ENCODE data around the gene TOB2. TPM values are rescaled to one million over a fixed set of nuclear protein-coding genes. Genes with fewer than 3 reads are reported as not detected.

The TOB2 gene
- total RNA-seq, 2 donors from 2014 or later, result 51.2 to 57.9 TPM

GRCh38 chr22:41408665-41409064, 37.9 kb downstream of the TOB2 start:
- Histone ChIP-seq H3K4me3 (ENCODE audit: low read length) (no peak overlapping the region), H3K27ac (ENCODE audit: low read depth, low read length) (no peak overlapping the region), H3K27me3 (ENCODE audit: control insufficient read depth, insufficient read depth, low read length, poor library complexity, severe bottlenecking) (no peaks in the 10 kb centered on the region), H3K4me1 (ENCODE audit: control insufficient read depth, insufficient read depth, low read length) (no peaks in the 10 kb centered on the region), H3K9ac (ENCODE audit: extremely low read depth, low read length, poor library complexity, severe bottlenecking) (no peak overlapping the region), H3K9me3 (ENCODE audit: control insufficient read depth, low read length) (no peaks in the 10 kb centered on the region), H3K36me3 (ENCODE audit: control insufficient read depth, insufficient read depth, low read length) (no peaks in the 10 kb centered on the region)
- Mint-ChIP-seq H3K27ac (no peak overlapping the region), H3K27me3 (ENCODE audit: insufficient read depth) (no peaks in the 10 kb centered on the region), H3K4me1 (peaks cover 8% of the 10 kb centered on the region), H3K9me3 (no peaks in the 10 kb centered on the region), H3K4me3 (no peak overlapping the region), H3K36me3 (ENCODE audit: low read depth) (no peaks in the 10 kb centered on the region)
- no peak for DNase-seq
- 89 to 93% methylated on average over 6 to 8 of the region's 8 CpGs for WGBS, 2 experiments (ENCODE audit: insufficient coverage in 1 of 2, insufficient read length in 1 of 2)
- no peak for TF ChIP-seq CTCF (conservative IDR thresholded peaks at IDR 0.05)

- no peak overlapping the region for H3K9ac ChIP-seq (ENCODE audit: extremely low read depth, low read length, poor library complexity, severe bottlenecking)
- no peaks in the 10 kb centered on the region for H3K27me3 Mint-ChIP-seq (ENCODE audit: insufficient read depth)
- no peak for TF ChIP-seq CTCF (conservative IDR thresholded peaks at IDR 0.05)
- DNase-seq, result no peak
- no peaks in the 10 kb centered on the region for H3K27me3 ChIP-seq (ENCODE audit: control insufficient read depth, insufficient read depth, low read length, poor library complexity, severe bottlenecking)
- H3K36me3 ChIP-seq (ENCODE audit: control insufficient read depth, insufficient read depth, low read length), result no peaks in the 10 kb centered on the region
- no peak overlapping the region for H3K27ac Mint-ChIP-seq
- no peak overlapping the region for H3K4me3 Mint-ChIP-seq
- 80 to 94% methylated on average over 1 to 3 of the region's 3 CpGs for WGBS, 2 experiments (ENCODE audit: insufficient coverage in 1 of 2, insufficient read length in 1 of 2)
- no peaks in the 10 kb centered on the region for H3K9me3 ChIP-seq (ENCODE audit: control insufficient read depth, low read length)
- H3K4me1 Mint-ChIP-seq, result peaks cover 7% of the 10 kb centered on the region
- H3K4me1 ChIP-seq (ENCODE audit: control insufficient read depth, insufficient read depth, low read length), result no peaks in the 10 kb centered on the region
- H3K27ac ChIP-seq (ENCODE audit: low read depth, low read length), result no peak overlapping the region
- H3K4me3 ChIP-seq (ENCODE audit: low read length), result no peak overlapping the region
- no peaks in the 10 kb centered on the region for H3K9me3 Mint-ChIP-seq
- no peaks in the 10 kb centered on the region for H3K36me3 Mint-ChIP-seq (ENCODE audit: low read depth)
Observed at GRCh38 chr22:41407433-41407832, 39.2 kb downstream of the TOB2 start.

- Histone ChIP-seq H3K9me3 (ENCODE audit: control insufficient read depth, low read length) (no peaks in the 10 kb centered on the region), H3K9ac (ENCODE audit: extremely low read depth, low read length, poor library complexity, severe bottlenecking) (no peak overlapping the region), H3K4me3 (ENCODE audit: low read length) (no peak overlapping the region), H3K4me1 (ENCODE audit: control insufficient read depth, insufficient read depth, low read length) (no peaks in the 10 kb centered on the region), H3K27me3 (ENCODE audit: control insufficient read depth, insufficient read depth, low read length, poor library complexity, severe bottlenecking) (no peaks in the 10 kb centered on the region), H3K27ac (ENCODE audit: low read depth, low read length) (no peak overlapping the region), H3K36me3 (ENCODE audit: control insufficient read depth, insufficient read depth, low read length) (no peaks in the 10 kb centered on the region)
- H3K4me1 Mint-ChIP-seq, result peaks cover 2% of the 10 kb centered on the region
- no peak for DNase-seq
- no peak for TF ChIP-seq CTCF (conservative IDR thresholded peaks at IDR 0.05)
- H3K9me3 Mint-ChIP-seq, result no peaks in the 10 kb centered on the region
- no peak overlapping the region for H3K27ac Mint-ChIP-seq
- H3K4me3 Mint-ChIP-seq, result no peak overlapping the region
- H3K36me3 Mint-ChIP-seq (ENCODE audit: low read depth), result no peaks in the 10 kb centered on the region
- no peaks in the 10 kb centered on the region for H3K27me3 Mint-ChIP-seq (ENCODE audit: insufficient read depth)
Observed at GRCh38 chr22:41406410-41406809, 40.2 kb downstream of the TOB2 start.
